GM23338 (cell line): Measurements from ENCODE around the gene GAB1.

Experiments
- CREB1 ChIP-seq: fragments of 250-450 bp; sonication (Bioruptor Pico); IDR thresholded peaks from 2 replicates; pipeline ENCODE4 v1.5.0; 2020; ENCODE audit warnings: low read depth, mild to moderate bottlenecking, moderate library complexity
- CTCF ChIP-seq, 2 experiments: fragments of 200-600 bp in 1 of 2; sonication (generic) in 1 of 2; conservative IDR thresholded peaks; 2 replicates each; pipeline versions ENCODE4 v1.5.1 to v1.6.1; 2016 to 2017; ENCODE audit warnings: antibody characterized with exemption in 2 of 2, low read depth in 2 of 2, mild to moderate bottlenecking in 2 of 2, moderate library complexity in 1 of 2
- EZH2 ChIP-seq: fragments of 200-600 bp; sonication (generic); IDR thresholded peaks from one replicate; pipeline ENCODE4 v1.8.0; 2017; ENCODE audit warnings: antibody characterized with exemption, mild to moderate bottlenecking, low read depth; ENCODE audit not compliant: unreplicated experiment
- JUNB ChIP-seq: IDR thresholded peaks from one replicate; pipeline ENCODE4 v1.6.1; 2016; ENCODE audit warnings: antibody characterized with exemption; ENCODE audit not compliant: unreplicated experiment
- STAT1 ChIP-seq: IDR thresholded peaks from one replicate; pipeline ENCODE4 v1.6.1; 2016; ENCODE audit warnings: antibody characterized with exemption; ENCODE audit not compliant: unreplicated experiment
- TF ChIP-seq, protein P1 (sequence below): IDR thresholded peaks from one replicate; pipeline ENCODE4 v1.6.1; 2018; ENCODE audit warnings: antibody characterized with exemption; ENCODE audit not compliant: unreplicated experiment

DNA sequence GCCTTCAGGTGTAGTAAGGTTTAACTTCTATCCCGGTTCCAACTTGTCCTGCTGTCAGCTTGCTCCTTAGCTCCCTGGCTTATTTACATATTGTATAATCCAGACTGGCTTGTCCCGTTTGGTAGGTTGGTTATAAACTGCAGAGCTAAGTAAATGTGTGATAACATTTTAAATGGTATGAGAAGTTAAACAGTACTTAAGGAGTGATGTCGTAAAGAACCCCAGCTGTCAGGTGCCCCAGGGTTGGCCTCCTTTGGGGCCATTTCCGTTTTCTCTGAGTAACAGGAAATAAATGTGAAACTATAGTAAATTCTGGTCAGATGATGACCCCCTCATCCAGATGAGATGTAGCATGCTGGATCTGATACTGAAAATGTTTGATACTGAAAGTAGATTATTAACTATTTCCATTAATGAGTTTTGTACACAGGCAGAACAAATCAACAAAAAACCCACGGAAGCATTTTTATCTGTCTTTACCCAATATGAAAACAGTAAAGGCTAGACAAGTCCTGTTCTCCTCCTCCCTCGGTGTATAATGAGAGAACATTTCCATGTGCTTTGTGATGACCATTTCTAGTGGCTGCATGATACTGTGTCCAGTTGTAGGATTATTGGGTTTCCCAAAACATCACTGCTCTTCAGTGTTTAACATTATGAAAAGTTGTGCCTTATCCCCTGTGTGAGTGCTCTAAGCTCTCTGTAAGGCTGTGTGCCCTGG, 22.4 kb downstream of the GAB1 start:
- no peak for TF ChIP-seq STAT1
- no peak for TF ChIP-seq CREB1 (CRISPR knock-in tag)
- TF ChIP-seq CTCF (conservative IDR thresholded peaks at IDR 0.05; ENCODE audit: low read depth in 2 of 2) = no peak
- no peak for TF ChIP-seq EZH2
- TF ChIP-seq, protein P1, sequence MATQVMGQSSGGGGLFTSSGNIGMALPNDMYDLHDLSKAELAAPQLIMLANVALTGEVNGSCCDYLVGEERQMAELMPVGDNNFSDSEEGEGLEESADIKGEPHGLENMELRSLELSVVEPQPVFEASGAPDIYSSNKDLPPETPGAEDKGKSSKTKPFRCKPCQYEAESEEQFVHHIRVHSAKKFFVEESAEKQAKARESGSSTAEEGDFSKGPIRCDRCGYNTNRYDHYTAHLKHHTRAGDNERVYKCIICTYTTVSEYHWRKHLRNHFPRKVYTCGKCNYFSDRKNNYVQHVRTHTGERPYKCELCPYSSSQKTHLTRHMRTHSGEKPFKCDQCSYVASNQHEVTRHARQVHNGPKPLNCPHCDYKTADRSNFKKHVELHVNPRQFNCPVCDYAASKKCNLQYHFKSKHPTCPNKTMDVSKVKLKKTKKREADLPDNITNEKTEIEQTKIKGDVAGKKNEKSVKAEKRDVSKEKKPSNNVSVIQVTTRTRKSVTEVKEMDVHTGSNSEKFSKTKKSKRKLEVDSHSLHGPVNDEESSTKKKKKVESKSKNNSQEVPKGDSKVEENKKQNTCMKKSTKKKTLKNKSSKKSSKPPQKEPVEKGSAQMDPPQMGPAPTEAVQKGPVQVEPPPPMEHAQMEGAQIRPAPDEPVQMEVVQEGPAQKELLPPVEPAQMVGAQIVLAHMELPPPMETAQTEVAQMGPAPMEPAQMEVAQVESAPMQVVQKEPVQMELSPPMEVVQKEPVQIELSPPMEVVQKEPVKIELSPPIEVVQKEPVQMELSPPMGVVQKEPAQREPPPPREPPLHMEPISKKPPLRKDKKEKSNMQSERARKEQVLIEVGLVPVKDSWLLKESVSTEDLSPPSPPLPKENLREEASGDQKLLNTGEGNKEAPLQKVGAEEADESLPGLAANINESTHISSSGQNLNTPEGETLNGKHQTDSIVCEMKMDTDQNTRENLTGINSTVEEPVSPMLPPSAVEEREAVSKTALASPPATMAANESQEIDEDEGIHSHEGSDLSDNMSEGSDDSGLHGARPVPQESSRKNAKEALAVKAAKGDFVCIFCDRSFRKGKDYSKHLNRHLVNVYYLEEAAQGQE = no peak
- TF ChIP-seq JUNB = no peak
